ENCODE data around the gene PCNA.

DNA sequence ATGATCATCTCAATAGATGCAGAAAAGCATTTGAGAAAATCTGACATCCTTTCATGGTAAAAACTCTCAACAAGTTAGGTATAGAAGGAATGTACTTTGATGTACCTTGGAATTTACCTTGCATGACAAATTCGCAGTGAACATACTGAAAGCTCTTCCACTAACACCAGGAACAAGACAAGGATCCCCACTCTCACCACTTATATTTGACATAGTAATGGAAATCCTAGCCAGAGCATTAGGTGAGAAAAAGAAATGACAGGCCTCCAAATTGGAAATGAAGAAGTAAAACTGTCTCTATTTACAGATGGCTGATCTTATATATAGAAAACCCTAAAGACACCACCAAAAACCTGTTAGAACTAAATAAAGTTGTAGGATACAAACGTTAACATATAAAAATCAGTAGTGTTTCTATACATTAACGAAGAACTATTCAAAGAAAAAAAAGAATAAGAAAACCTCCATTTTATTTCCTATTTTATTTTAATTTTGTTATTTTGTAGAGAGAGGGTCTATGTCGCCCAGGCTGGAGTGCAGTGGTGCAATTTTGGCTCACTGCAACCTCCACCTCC, 26.9 kb downstream of the PCNA start:
- TF ChIP-seq CTCF (IDR thresholded peaks at IDR 0.05) (no peak), POLR2AphosphoS5 (IDR thresholded peaks at IDR 0.05; ENCODE audit: low read depth, low read length) (no peak), REST (IDR thresholded peaks at IDR 0.05; ENCODE audit: insufficient read depth in 1 of 2, low read depth in 2 of 2, low read length in 1 of 2) (no peak)

All from Panc1 (cell line).